ENCODE measurements around the gene CYP3A4.

The CYP3A4 gene

DNA sequence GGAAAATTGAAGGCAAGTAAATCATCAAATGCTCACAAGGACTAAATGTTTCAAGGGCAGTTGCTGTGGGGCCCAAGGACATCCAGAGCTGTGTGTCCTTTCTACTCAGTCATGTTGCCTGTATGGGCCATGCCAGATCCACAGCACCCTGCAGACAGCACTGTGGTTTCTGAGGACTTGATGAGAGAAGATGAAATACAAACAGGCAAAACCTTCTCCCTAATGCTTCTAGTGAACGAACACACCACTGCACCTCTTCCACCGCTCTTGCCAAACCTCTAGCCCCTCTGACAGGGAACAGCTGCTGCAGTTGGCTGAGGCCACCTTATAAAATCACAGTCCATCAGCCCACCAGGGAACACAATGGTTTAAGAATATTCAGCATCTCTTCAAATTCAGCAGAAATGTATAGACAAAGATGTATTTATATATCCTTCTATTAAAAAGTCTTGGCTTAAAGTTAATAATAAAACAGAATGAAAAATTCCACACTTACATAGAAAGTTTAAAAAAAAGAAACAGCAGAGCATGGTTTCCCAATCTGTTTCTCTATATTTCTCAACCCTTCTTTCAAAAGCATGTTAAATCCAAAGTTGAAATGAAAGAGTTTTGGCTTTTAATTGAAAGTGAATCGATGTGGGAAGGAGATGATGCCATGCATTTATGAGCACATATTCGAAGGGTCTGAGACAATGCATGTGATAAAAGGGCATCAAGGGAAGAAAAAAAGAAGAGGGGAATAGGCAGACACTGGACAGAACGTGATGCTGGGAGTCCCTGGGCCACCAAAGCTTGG, 63.0 kb downstream of the CYP3A4 start:
- no peak for TF ChIP-seq TOX (CRISPR knock-in tag; IDR thresholded peaks at IDR 0.05; ENCODE audit: borderline replicate concordance)
- no peak for TF ChIP-seq ISL1 (CRISPR knock-in tag; IDR thresholded peaks at IDR 0.05)
- no peak for TF ChIP-seq ZNF8 (CRISPR knock-in tag; IDR thresholded peaks at IDR 0.05)
- TF ChIP-seq, protein P1, sequence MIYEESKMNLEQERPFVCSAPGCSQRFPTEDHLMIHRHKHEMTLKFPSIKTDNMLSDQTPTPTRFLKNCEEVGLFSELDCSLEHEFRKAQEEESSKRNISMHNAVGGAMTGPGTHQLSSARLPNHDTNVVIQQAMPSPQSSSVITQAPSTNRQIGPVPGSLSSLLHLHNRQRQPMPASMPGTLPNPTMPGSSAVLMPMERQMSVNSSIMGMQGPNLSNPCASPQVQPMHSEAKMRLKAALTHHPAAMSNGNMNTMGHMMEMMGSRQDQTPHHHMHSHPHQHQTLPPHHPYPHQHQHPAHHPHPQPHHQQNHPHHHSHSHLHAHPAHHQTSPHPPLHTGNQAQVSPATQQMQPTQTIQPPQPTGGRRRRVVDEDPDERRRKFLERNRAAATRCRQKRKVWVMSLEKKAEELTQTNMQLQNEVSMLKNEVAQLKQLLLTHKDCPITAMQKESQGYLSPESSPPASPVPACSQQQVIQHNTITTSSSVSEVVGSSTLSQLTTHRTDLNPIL (CRISPR knock-in tag; IDR thresholded peaks at IDR 0.05; ENCODE audit: low read depth): no peak
- TF ChIP-seq, protein P2, sequence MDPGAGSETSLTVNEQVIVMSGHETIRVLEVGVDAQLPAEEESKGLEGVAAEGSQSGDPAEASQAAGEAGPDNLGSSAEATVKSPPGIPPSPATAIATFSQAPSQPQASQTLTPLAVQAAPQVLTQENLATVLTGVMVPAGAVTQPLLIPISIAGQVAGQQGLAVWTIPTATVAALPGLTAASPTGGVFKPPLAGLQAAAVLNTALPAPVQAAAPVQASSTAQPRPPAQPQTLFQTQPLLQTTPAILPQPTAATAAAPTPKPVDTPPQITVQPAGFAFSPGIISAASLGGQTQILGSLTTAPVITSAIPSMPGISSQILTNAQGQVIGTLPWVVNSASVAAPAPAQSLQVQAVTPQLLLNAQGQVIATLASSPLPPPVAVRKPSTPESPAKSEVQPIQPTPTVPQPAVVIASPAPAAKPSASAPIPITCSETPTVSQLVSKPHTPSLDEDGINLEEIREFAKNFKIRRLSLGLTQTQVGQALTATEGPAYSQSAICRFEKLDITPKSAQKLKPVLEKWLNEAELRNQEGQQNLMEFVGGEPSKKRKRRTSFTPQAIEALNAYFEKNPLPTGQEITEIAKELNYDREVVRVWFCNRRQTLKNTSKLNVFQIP (CRISPR knock-in tag; IDR thresholded peaks at IDR 0.05; ENCODE audit: borderline replicate concordance, low read depth): no peak
- TF ChIP-seq PPARA (CRISPR knock-in tag; IDR thresholded peaks at IDR 0.05; ENCODE audit: borderline replicate concordance): no peak
- no peak for TF ChIP-seq ZNF70 (CRISPR knock-in tag; IDR thresholded peaks at IDR 0.05)
- TF ChIP-seq GLIS3 (CRISPR knock-in tag; IDR thresholded peaks at IDR 0.05): no peak
- no peak for TF ChIP-seq OSR1 (CRISPR knock-in tag; IDR thresholded peaks at IDR 0.05)
- no peak for TF ChIP-seq RARB (CRISPR knock-in tag; IDR thresholded peaks at IDR 0.05)
- TF ChIP-seq ZNF565 (CRISPR knock-in tag; conservative IDR thresholded peaks at IDR 0.05; ENCODE audit: low read depth): no peak
- TF ChIP-seq, protein P3, sequence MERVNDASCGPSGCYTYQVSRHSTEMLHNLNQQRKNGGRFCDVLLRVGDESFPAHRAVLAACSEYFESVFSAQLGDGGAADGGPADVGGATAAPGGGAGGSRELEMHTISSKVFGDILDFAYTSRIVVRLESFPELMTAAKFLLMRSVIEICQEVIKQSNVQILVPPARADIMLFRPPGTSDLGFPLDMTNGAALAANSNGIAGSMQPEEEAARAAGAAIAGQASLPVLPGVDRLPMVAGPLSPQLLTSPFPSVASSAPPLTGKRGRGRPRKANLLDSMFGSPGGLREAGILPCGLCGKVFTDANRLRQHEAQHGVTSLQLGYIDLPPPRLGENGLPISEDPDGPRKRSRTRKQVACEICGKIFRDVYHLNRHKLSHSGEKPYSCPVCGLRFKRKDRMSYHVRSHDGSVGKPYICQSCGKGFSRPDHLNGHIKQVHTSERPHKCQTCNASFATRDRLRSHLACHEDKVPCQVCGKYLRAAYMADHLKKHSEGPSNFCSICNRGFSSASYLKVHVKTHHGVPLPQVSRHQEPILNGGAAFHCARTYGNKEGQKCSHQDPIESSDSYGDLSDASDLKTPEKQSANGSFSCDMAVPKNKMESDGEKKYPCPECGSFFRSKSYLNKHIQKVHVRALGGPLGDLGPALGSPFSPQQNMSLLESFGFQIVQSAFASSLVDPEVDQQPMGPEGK (CRISPR knock-in tag; IDR thresholded peaks at IDR 0.05; ENCODE audit: borderline replicate concordance): no peak
- TF ChIP-seq ARNTL (CRISPR knock-in tag; IDR thresholded peaks at IDR 0.05; ENCODE audit: borderline replicate concordance, low read depth): no peak
- no peak for TF ChIP-seq ZFP3 (CRISPR knock-in tag; IDR thresholded peaks at IDR 0.05)
- TF ChIP-seq CSDC2 (CRISPR knock-in tag; IDR thresholded peaks at IDR 0.05): no peak
- TF ChIP-seq, protein P4, sequence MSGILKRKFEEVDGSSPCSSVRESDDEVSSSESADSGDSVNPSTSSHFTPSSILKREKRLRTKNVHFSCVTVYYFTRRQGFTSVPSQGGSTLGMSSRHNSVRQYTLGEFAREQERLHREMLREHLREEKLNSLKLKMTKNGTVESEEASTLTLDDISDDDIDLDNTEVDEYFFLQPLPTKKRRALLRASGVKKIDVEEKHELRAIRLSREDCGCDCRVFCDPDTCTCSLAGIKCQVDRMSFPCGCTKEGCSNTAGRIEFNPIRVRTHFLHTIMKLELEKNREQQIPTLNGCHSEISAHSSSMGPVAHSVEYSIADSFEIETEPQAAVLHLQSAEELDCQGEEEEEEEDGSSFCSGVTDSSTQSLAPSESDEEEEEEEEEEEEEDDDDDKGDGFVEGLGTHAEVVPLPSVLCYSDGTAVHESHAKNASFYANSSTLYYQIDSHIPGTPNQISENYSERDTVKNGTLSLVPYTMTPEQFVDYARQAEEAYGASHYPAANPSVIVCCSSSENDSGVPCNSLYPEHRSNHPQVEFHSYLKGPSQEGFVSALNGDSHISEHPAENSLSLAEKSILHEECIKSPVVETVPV (CRISPR knock-in tag; IDR thresholded peaks at IDR 0.05): no peak
- TF ChIP-seq SNAI2 (CRISPR knock-in tag; IDR thresholded peaks at IDR 0.05): no peak
- no peak for ATAC-seq

DNA sequence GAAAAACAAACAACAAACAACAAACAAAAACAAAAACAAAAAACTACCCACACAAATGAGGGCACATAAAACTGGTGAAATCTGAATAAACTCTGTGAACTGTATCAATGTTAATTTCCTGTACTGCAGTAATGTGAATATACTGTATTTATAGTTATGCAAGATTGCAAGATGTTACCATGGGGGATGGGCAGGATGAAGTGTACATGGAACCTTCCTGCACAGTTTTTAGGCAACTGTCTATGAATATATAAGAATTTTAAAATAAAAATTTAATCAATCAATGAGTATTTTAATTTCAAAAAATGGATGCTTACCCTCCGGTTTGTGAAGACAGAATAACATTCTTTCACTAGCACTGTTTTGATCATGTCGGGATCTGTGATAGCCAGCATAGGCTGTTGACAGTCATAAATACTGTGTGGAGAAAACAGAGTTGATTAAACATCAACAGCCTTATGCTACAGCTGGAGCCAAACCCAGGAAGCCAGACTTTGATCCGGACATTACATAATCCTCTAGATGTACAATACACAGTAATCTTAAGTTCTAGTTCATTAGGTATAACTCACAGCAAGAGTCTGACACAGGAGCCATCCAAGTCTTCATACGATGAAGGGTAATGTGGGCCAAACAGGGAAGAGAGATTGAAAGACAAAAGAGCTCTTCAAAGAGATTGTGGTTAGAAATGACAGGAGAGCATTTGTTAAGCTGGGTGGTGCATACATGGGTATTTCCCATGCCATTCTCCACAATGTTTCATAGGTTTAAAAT, 63.8 kb downstream of the CYP3A4 start:
- TF ChIP-seq OSR1 (CRISPR knock-in tag; IDR thresholded peaks at IDR 0.05): no peak
- TF ChIP-seq, protein P1 (CRISPR knock-in tag; IDR thresholded peaks at IDR 0.05; ENCODE audit: low read depth): no peak
- no peak for TF ChIP-seq ZFP30 (CRISPR knock-in tag; IDR thresholded peaks at IDR 0.05)
- ATAC-seq: no peak

DNA sequence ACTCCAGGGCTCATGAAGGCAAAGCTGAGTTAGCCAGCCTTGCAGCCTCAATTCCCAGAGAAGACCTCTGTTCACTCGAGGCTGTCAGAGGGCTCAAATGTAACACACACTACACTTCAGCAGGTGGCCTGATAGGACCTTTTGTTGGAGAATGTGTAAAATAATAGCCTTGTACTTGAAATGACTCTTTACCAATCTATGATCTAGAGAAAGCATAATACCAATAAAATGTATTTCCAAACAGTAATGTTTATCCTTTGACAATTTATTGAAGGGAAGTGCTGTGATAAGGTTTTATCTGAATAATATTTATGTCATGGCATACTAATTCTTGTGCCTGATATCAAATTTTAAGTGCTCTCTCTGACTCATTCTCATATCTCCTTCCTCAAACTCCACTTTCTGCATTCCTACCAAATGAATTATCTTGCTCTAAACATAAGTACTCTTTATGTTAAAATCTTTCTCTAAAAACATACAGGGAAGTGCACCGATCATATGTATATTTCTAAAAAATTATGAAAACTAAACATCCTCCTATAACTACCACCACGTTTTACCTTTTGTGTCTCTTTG, 69.9 kb downstream of the CYP3A4 start:
- TF ChIP-seq ARNTL (CRISPR knock-in tag; IDR thresholded peaks at IDR 0.05; ENCODE audit: borderline replicate concordance, low read depth) (no peak), ZNF70 (CRISPR knock-in tag; IDR thresholded peaks at IDR 0.05) (no peak), ZNF565 (CRISPR knock-in tag; conservative IDR thresholded peaks at IDR 0.05; ENCODE audit: low read depth) (no peak), ESRRG (CRISPR knock-in tag; IDR thresholded peaks at IDR 0.05) (no peak), ISL1 (CRISPR knock-in tag; IDR thresholded peaks at IDR 0.05) (peak; percentile 58), TOX (CRISPR knock-in tag; IDR thresholded peaks at IDR 0.05; ENCODE audit: borderline replicate concordance) (no peak), ZNF8 (CRISPR knock-in tag; IDR thresholded peaks at IDR 0.05) (no peak)
- TF ChIP-seq, protein P5, sequence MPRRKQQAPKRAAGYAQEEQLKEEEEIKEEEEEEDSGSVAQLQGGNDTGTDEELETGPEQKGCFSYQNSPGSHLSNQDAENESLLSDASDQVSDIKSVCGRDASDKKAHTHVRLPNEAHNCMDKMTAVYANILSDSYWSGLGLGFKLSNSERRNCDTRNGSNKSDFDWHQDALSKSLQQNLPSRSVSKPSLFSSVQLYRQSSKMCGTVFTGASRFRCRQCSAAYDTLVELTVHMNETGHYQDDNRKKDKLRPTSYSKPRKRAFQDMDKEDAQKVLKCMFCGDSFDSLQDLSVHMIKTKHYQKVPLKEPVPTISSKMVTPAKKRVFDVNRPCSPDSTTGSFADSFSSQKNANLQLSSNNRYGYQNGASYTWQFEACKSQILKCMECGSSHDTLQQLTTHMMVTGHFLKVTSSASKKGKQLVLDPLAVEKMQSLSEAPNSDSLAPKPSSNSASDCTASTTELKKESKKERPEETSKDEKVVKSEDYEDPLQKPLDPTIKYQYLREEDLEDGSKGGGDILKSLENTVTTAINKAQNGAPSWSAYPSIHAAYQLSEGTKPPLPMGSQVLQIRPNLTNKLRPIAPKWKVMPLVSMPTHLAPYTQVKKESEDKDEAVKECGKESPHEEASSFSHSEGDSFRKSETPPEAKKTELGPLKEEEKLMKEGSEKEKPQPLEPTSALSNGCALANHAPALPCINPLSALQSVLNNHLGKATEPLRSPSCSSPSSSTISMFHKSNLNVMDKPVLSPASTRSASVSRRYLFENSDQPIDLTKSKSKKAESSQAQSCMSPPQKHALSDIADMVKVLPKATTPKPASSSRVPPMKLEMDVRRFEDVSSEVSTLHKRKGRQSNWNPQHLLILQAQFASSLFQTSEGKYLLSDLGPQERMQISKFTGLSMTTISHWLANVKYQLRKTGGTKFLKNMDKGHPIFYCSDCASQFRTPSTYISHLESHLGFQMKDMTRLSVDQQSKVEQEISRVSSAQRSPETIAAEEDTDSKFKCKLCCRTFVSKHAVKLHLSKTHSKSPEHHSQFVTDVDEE (CRISPR knock-in tag; IDR thresholded peaks at IDR 0.05): no peak
- no peak for ATAC-seq

Data from SK-N-SH treated with all-trans-retinoic acid at 6 μM for 48 hours (cell line).